Measurements from ENCODE around the gene SPATA6L.

The SPATA6L gene

GRCh38 chr9:4553951-4554381 is 112.3 kb downstream of the SPATA6L start:
- no peak for DNase-seq
- Mint-ChIP-seq H3K27ac (no peak overlapping the region), H3K36me3 (no peaks in the 10 kb centered on the region), H3K4me1 (peaks cover 0 to 3% of the 10 kb centered on the region in 2 donors), H3K9me3 (no peaks in the 10 kb centered on the region), H3K27me3 (peaks cover 18 to 19% of the 10 kb centered on the region in 2 donors), H3K4me3 (no peak overlapping the region)
- no peak for ATAC-seq (replicated peaks)

GRCh38 chr9:4550777-4551484 is 115.3 kb downstream of the SPATA6L start:
- Mint-ChIP-seq H3K4me1 (no peaks in the 10 kb centered on the region), H3K9me3 (no peaks in the 10 kb centered on the region)

GRCh38 chr9:4549751-4550295 is 116.5 kb downstream of the SPATA6L start:
- H3K9me3 Mint-ChIP-seq = peaks cover 0 to 2% of the 10 kb centered on the region in 2 donors
- no peaks in the 10 kb centered on the region for H3K4me1 Mint-ChIP-seq
- no peak overlapping the region for H3K27ac Mint-ChIP-seq
- ATAC-seq (replicated peaks) (no peak), DNase-seq (no peak)
- H3K4me3 Mint-ChIP-seq = no peak overlapping the region
- H3K36me3 Mint-ChIP-seq = no peaks in the 10 kb centered on the region
- peaks cover 19 to 26% of the 10 kb centered on the region in 2 donors for H3K27me3 Mint-ChIP-seq

More at GRCh38 chr9:4550777-4551484, 115.3 kb downstream of the SPATA6L start:
- Mint-ChIP-seq H3K36me3 (no peaks in the 10 kb centered on the region), H3K27me3 (peaks cover 18 to 19% of the 10 kb centered on the region in 2 donors), H3K4me3 (no peak overlapping the region), H3K27ac (no peak overlapping the region)
- ATAC-seq (replicated peaks) (no peak), DNase-seq (no peak)

GRCh38 chr9:4548811-4549725 is 117.2 kb downstream of the SPATA6L start:
- Mint-ChIP-seq H3K27me3 (peaks cover 15 to 26% of the 10 kb centered on the region in 2 donors), H3K4me1 (no peaks in the 10 kb centered on the region), H3K9me3 (peaks cover 0 to 2% of the 10 kb centered on the region in 2 donors), H3K4me3 (no peak overlapping the region), H3K36me3 (no peaks in the 10 kb centered on the region), H3K27ac (no peak overlapping the region)
- DNase-seq (no peak), ATAC-seq (replicated peaks) (peak; percentile 41 to 43)

Data from stimulated activated naive B cell treated with anti-CD40 and anti-IgM and Interleukin-4, amounts not matched to agents 10 μg/mL and 1 μg/mL and 100 μg/mL, for 72 hours (primary cell).